ENCODE measurements around the gene ATG14. TPM values are rescaled to one million over a fixed set of nuclear protein-coding genes. Genes with fewer than 3 reads are reported as not detected.

The ATG14 gene
- total and polyA plus RNA-seq, 2 of the 13 experiments (the other 11 are each of a cell fraction or from before 2014, with no cell fraction given) = 7.2 to 9.1 TPM

- BruUV-seq (replicated peaks) = no TSS peak
- Histone ChIP-seq H3K27ac (ENCODE audit: extremely low read length, insufficient read depth, low read length) (no peak overlapping the region), H3K27me3 (ENCODE audit: control insufficient read depth in 1 of 2, insufficient read depth in 2 of 2, low read length in 2 of 2) (peaks cover 0 to 2% of the 10 kb centered on the region in 2 experiments; a peak in 1 of 5 replicates), H3K9ac (ENCODE audit: insufficient read depth, low read depth, low read length) (no peak overlapping the region), H3K4me1 (ENCODE audit: insufficient read depth, low read length) (peaks cover 19% of the 10 kb centered on the region), H3K4me3 (replicated peaks in 1 of 3; ENCODE audit: insufficient read depth in 1 of 3, low read depth in 2 of 3, low read length in 3 of 3) (no peak overlapping the region), H3K79me2 (ENCODE audit: insufficient read depth, low read length) (no peaks in the 10 kb centered on the region), H3K36me3 (replicated peaks in 1 of 2; ENCODE audit: control insufficient read depth in 1 of 2, insufficient read depth in 2 of 2, low read length in 2 of 2) (no peaks in the 10 kb centered on the region), H3K9me3 (ENCODE audit: low read length) (no peaks in the 10 kb centered on the region), H3K4me2 (ENCODE audit: low read depth, low read length) (no peak overlapping the region), H2AFZ (ENCODE audit: low read length) (no peak overlapping the region), H4K20me1 (ENCODE audit: insufficient read depth, low read length) (no peaks in the 10 kb centered on the region)
- ChIA-PET POLR2A (no interaction called here), CTCF (ENCODE audit: low intra/inter-chr PET ratio, low total read pairs) (no interaction called here)
- TF ChIP-seq ZBTB37 (CRISPR knock-in tag; IDR thresholded peaks at IDR 0.05) = no peak
- no peak for TF ChIP-seq GRHL1 (CRISPR knock-in tag; conservative IDR thresholded peaks at IDR 0.05)
- TF ChIP-seq MTA3 (CRISPR knock-in tag; IDR thresholded peaks at IDR 0.05) = no peak
- TF ChIP-seq STAG1 (CRISPR knock-in tag; IDR thresholded peaks at IDR 0.05) = 0 out of 2 replicates have a peak, but pooled peaks have one; percentile 15
- TF ChIP-seq CTCF (CRISPR knock-in tag; IDR thresholded peaks at IDR 0.05) = peak; percentile 38; the same call in 1 of the 2 replicates
- in situ Hi-C loops (cut with HindIII; ENCODE audit: extremely low pct_ligation_motif_present, low pct_unique_long_range_greater_than_20kb) = no loop called here
- FAIRE-seq = no peak
- DNase-seq (ENCODE audit: low spot score) = no peak
- peak; percentile 43; the same call in 1 of the 3 replicates for ATAC-seq
- intact Hi-C loops (cut with micrococcal nuclease; ENCODE audit: unreplicated experiment) = no loop called here
- WGBS (ENCODE audit: low lambda C conversion rate) = 4% methylated on average over 5 of the region's 5 CpGs
Measured at GRCh38 chr14:55416866-55417265, 5.2 kb upstream of the ATG14 start.

All from HepG2 (cell line).